ENCODE results near the gene ATG16L1.

DNA sequence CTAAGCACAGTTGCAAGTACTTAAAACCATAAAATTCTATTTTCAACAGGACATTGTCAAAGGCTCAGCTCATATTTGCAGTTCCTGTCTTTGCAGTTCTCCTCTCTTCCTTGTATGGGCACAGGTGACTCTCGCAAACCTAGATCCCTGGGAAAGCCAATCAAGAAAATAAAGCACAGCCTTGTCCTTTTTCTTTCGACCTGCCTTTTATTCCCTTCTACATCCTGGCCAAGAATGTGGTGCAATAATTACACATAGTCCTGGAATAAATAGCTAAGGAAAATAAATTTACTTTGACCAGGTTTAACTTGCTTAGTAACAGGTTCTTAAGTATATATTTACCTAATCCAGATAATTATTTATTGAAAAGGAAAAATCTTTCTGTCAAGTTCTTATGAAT is 20.2 kb downstream of the ATG16L1 start:
- TF ChIP-seq, protein P1, sequence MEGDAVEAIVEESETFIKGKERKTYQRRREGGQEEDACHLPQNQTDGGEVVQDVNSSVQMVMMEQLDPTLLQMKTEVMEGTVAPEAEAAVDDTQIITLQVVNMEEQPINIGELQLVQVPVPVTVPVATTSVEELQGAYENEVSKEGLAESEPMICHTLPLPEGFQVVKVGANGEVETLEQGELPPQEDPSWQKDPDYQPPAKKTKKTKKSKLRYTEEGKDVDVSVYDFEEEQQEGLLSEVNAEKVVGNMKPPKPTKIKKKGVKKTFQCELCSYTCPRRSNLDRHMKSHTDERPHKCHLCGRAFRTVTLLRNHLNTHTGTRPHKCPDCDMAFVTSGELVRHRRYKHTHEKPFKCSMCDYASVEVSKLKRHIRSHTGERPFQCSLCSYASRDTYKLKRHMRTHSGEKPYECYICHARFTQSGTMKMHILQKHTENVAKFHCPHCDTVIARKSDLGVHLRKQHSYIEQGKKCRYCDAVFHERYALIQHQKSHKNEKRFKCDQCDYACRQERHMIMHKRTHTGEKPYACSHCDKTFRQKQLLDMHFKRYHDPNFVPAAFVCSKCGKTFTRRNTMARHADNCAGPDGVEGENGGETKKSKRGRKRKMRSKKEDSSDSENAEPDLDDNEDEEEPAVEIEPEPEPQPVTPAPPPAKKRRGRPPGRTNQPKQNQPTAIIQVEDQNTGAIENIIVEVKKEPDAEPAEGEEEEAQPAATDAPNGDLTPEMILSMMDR (IDR thresholded peaks at IDR 0.05; ENCODE audit: low read length), result no peak
- no peak for TF ChIP-seq EZH2 (IDR thresholded peaks at IDR 0.05; ENCODE audit: borderline replicate concordance, low read length)

Measured in OCI-LY1 (cell line).